ENCODE results near the gene RYR2. TPM values are rescaled to one million over a fixed set of nuclear protein-coding genes. Genes with fewer than 3 reads are reported as not detected.

RYR2 gene
- total and polyA plus RNA-seq, 4 donors = 2.6 to 128 (median 17.7) TPM

GRCh38 chr1:237553078-237553477 lies 511.1 kb downstream of the RYR2 start:
- 94 to 95% methylated on average over 1 of the region's 1 CpG for WGBS, 2 donors
- Histone ChIP-seq H3K4me1 (ENCODE audit: control insufficient read depth in 1 of 2, insufficient read depth in 2 of 2, low read length in 2 of 2) (no peaks in the 10 kb centered on the region), H3K36me3 (ENCODE audit: control insufficient read depth in 1 of 2, insufficient read depth in 2 of 2, low read length in 1 of 2) (peaks cover 4 to 10% of the 10 kb centered on the region in 2 donors), H3K9me3 (ENCODE audit: control insufficient read depth, low read length) (no peaks in the 10 kb centered on the region), H3K4me3 (ENCODE audit: low read length in 2 of 2) (no peak overlapping the region), H3K27me3 (ENCODE audit: control insufficient read depth in 1 of 2, insufficient read depth in 2 of 2, low read length in 1 of 2) (no peaks in the 10 kb centered on the region), H3K27ac (ENCODE audit: low read depth in 1 of 2, low read length in 2 of 2) (no peak overlapping the region)
- no peak for DNase-seq
- ATAC-seq (ENCODE audit: low FRiP score) = no peak
- intact Hi-C loops (cut with DNase I) = no loop called here

- 77% methylated on average over 3 of the region's 3 CpGs for WGBS, 2 donors
- Histone ChIP-seq H3K9me3 (ENCODE audit: control insufficient read depth, low read length) (no peaks in the 10 kb centered on the region), H3K4me1 (ENCODE audit: control insufficient read depth in 1 of 2, insufficient read depth in 2 of 2, low read length in 2 of 2) (peaks cover 0 to 3% of the 10 kb centered on the region in 2 donors), H3K27me3 (ENCODE audit: control insufficient read depth in 1 of 2, insufficient read depth in 2 of 2, low read length in 1 of 2) (no peaks in the 10 kb centered on the region), H3K36me3 (ENCODE audit: control insufficient read depth in 1 of 2, insufficient read depth in 2 of 2, low read length in 1 of 2) (peaks cover 1 to 2% of the 10 kb centered on the region in 2 donors), H3K4me3 (ENCODE audit: low read length in 2 of 2) (no peak overlapping the region), H3K27ac (ENCODE audit: low read depth in 1 of 2, low read length in 2 of 2) (no peak overlapping the region)
- DNase-seq (no peak), ATAC-seq (ENCODE audit: low FRiP score) (no peak)
- intact Hi-C loops (cut with DNase I) = no loop called here
These were observed 514.9 kb downstream of the RYR2 start for GRCh38 chr1:237556911-237557310.

GRCh38 chr1:237562242-237562823 lies 520.3 kb downstream of the RYR2 start:
- no peaks in the 10 kb centered on the region for H3K27me3 ChIP-seq (ENCODE audit: control insufficient read depth in 1 of 2, insufficient read depth in 2 of 2, low read length in 1 of 2)
- WGBS, 2 donors = 56 to 63% methylated on average over 4 of the region's 4 CpGs

GRCh38 chr1:237565236-237565635 lies 523.3 kb downstream of the RYR2 start:
- no peaks in the 10 kb centered on the region for H3K9me3 ChIP-seq (ENCODE audit: control insufficient read depth, low read length)
- intact Hi-C loops (cut with DNase I) = no loop called here
- DNase-seq (no peak), ATAC-seq (ENCODE audit: low FRiP score) (no peak)
- H3K36me3 ChIP-seq (ENCODE audit: control insufficient read depth in 1 of 2, insufficient read depth in 2 of 2, low read length in 1 of 2) = peaks cover 0 to 2% of the 10 kb centered on the region in 2 donors
- WGBS, 2 donors = 64 to 69% methylated on average over 7 of the region's 7 CpGs
- no peaks in the 10 kb centered on the region for H3K27me3 ChIP-seq (ENCODE audit: control insufficient read depth in 1 of 2, insufficient read depth in 2 of 2, low read length in 1 of 2)
- H3K4me1 ChIP-seq (ENCODE audit: control insufficient read depth in 1 of 2, insufficient read depth in 2 of 2, low read length in 2 of 2) = no peaks in the 10 kb centered on the region
- H3K4me3 ChIP-seq (ENCODE audit: low read length in 2 of 2) = no peak overlapping the region
- H3K27ac ChIP-seq (ENCODE audit: low read depth in 1 of 2, low read length in 2 of 2) = no peak overlapping the region

More at GRCh38 chr1:237562242-237562823, 520.3 kb downstream of the RYR2 start:
- Histone ChIP-seq H3K27ac (ENCODE audit: low read depth in 1 of 2, low read length in 2 of 2) (no peak overlapping the region), H3K4me1 (ENCODE audit: control insufficient read depth in 1 of 2, insufficient read depth in 2 of 2, low read length in 2 of 2) (peaks cover 0 to 3% of the 10 kb centered on the region in 2 donors), H3K4me3 (ENCODE audit: low read length in 2 of 2) (no peak overlapping the region), H3K9me3 (ENCODE audit: control insufficient read depth, low read length) (no peaks in the 10 kb centered on the region), H3K36me3 (ENCODE audit: control insufficient read depth in 1 of 2, insufficient read depth in 2 of 2, low read length in 1 of 2) (peaks cover 0 to 2% of the 10 kb centered on the region in 2 donors)
- ATAC-seq (ENCODE audit: low FRiP score) (no peak), DNase-seq (no peak)
- intact Hi-C loops (cut with DNase I) = no loop called here

DNA sequence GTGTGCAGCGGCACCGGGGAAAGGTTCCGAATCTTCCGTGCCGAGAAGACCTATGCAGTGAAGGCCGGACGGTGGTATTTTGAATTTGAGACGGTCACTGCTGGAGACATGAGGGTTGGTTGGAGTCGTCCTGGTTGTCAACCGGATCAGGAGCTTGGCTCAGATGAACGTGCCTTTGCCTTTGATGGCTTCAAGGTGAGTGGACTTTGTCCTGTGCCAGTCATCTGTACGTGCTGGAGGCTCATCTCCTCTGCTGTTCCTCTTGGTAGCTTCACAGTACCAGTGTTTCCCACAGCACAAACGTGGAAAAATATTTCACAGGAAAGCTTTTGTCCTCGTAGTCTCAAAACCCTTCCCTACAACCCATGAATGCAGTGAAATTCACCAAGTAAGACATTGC lies 524.6 kb downstream of the RYR2 start:
- Histone ChIP-seq H3K27ac (ENCODE audit: low read depth in 1 of 2, low read length in 2 of 2) (no peak overlapping the region), H3K9me3 (ENCODE audit: control insufficient read depth, low read length) (no peaks in the 10 kb centered on the region), H3K36me3 (ENCODE audit: control insufficient read depth in 1 of 2, insufficient read depth in 2 of 2, low read length in 1 of 2) (peaks cover 0 to 2% of the 10 kb centered on the region in 2 donors), H3K4me3 (ENCODE audit: low read length in 2 of 2) (no peak overlapping the region), H3K27me3 (ENCODE audit: control insufficient read depth in 1 of 2, insufficient read depth in 2 of 2, low read length in 1 of 2) (no peaks in the 10 kb centered on the region), H3K4me1 (ENCODE audit: control insufficient read depth in 1 of 2, insufficient read depth in 2 of 2, low read length in 2 of 2) (no peaks in the 10 kb centered on the region)
- intact Hi-C loops (cut with DNase I) = no loop called here
- DNase-seq (no peak), ATAC-seq (ENCODE audit: low FRiP score) (no peak)
- WGBS, 2 donors = 90 to 92% methylated on average over 14 of the region's 14 CpGs

- WGBS, 2 donors = 74% methylated on average over 9 of the region's 9 CpGs
- Histone ChIP-seq H3K4me1 (ENCODE audit: control insufficient read depth in 1 of 2, insufficient read depth in 2 of 2, low read length in 2 of 2) (no peaks in the 10 kb centered on the region), H3K9me3 (ENCODE audit: control insufficient read depth, low read length) (no peaks in the 10 kb centered on the region), H3K36me3 (ENCODE audit: control insufficient read depth in 1 of 2, insufficient read depth in 2 of 2, low read length in 1 of 2) (peaks cover 0 to 2% of the 10 kb centered on the region in 2 donors), H3K27ac (ENCODE audit: low read depth in 1 of 2, low read length in 2 of 2) (no peak overlapping the region), H3K4me3 (ENCODE audit: low read length in 2 of 2) (no peak overlapping the region), H3K27me3 (ENCODE audit: control insufficient read depth in 1 of 2, insufficient read depth in 2 of 2, low read length in 1 of 2) (no peaks in the 10 kb centered on the region)
- intact Hi-C loops (cut with DNase I) = no loop called here
- DNase-seq (no peak), ATAC-seq (ENCODE audit: low FRiP score) (no peak)
These were observed 527.0 kb downstream of the RYR2 start for GRCh38 chr1:237568955-237569354.

GRCh38 chr1:237570530-237570929 lies 528.5 kb downstream of the RYR2 start:
- H3K27ac ChIP-seq (ENCODE audit: low read depth in 1 of 2, low read length in 2 of 2) = no peak overlapping the region
- H3K36me3 ChIP-seq (ENCODE audit: control insufficient read depth in 1 of 2, insufficient read depth in 2 of 2, low read length in 1 of 2) = peaks cover under 1 to 6% of the 10 kb centered on the region in 2 donors
- no peak for ATAC-seq (ENCODE audit: low FRiP score)
- no peak for DNase-seq
- WGBS, 2 donors = 94 to 97% methylated on average over 5 of the region's 5 CpGs
- no peaks in the 10 kb centered on the region for H3K27me3 ChIP-seq (ENCODE audit: control insufficient read depth in 1 of 2, insufficient read depth in 2 of 2, low read length in 1 of 2)
- intact Hi-C loops (cut with DNase I) = no loop called here
- no peaks in the 10 kb centered on the region for H3K4me1 ChIP-seq (ENCODE audit: control insufficient read depth in 1 of 2, insufficient read depth in 2 of 2, low read length in 2 of 2)
- no peak overlapping the region for H3K4me3 ChIP-seq (ENCODE audit: low read length in 2 of 2)
- peaks cover 2% of the 10 kb centered on the region for H3K9me3 ChIP-seq (ENCODE audit: control insufficient read depth, low read length)

GRCh38 chr1:237574536-237574935 lies 532.6 kb downstream of the RYR2 start:
- Histone ChIP-seq H3K9me3 (ENCODE audit: control insufficient read depth, low read length) (peaks cover 2% of the 10 kb centered on the region), H3K36me3 (ENCODE audit: control insufficient read depth in 1 of 2, insufficient read depth in 2 of 2, low read length in 1 of 2) (peaks cover 0 to 6% of the 10 kb centered on the region in 2 donors), H3K27me3 (ENCODE audit: control insufficient read depth in 1 of 2, insufficient read depth in 2 of 2, low read length in 1 of 2) (no peaks in the 10 kb centered on the region), H3K4me3 (ENCODE audit: low read length in 2 of 2) (no peak overlapping the region), H3K4me1 (ENCODE audit: control insufficient read depth in 1 of 2, insufficient read depth in 2 of 2, low read length in 2 of 2) (no peaks in the 10 kb centered on the region), H3K27ac (ENCODE audit: low read depth in 1 of 2, low read length in 2 of 2) (no peak overlapping the region)
- ATAC-seq (ENCODE audit: low FRiP score) (no peak), DNase-seq (no peak)
- intact Hi-C loops (cut with DNase I) = no loop called here
- WGBS, 2 donors = 58 to 81% methylated on average over 2 of the region's 2 CpGs

DNA sequence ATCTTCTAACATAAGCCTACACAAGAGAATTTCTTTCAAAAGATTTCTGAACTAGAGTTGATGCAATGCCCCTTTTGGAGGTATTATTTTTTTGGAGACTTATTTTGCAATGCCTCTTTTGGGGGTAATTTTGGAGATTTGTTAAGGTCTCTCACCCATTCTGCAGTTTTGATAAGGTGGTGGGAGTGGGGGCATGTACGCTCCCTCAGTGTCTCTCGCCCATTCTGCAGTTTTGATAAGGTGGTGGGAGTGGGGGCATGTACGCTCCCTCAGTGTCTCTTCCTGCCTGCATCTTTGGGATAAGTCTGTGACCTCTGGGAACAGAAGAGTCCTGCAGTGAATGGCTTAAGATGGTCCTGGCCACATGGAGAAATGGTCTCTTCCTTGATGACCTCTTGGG lies 536.6 kb downstream of the RYR2 start:
- no peak overlapping the region for H3K27ac ChIP-seq (ENCODE audit: low read depth in 1 of 2, low read length in 2 of 2)
- H3K9me3 ChIP-seq (ENCODE audit: control insufficient read depth, low read length) = peaks cover 2% of the 10 kb centered on the region
- no peak overlapping the region for H3K4me3 ChIP-seq (ENCODE audit: low read length in 2 of 2)
- H3K4me1 ChIP-seq (ENCODE audit: control insufficient read depth in 1 of 2, insufficient read depth in 2 of 2, low read length in 2 of 2) = no peaks in the 10 kb centered on the region
- DNase-seq = no peak
- ATAC-seq (ENCODE audit: low FRiP score) = no peak
- intact Hi-C loops (cut with DNase I) = no loop called here
- H3K36me3 ChIP-seq (ENCODE audit: control insufficient read depth in 1 of 2, insufficient read depth in 2 of 2, low read length in 1 of 2) = peaks cover 0 to 6% of the 10 kb centered on the region in 2 donors
- no peaks in the 10 kb centered on the region for H3K27me3 ChIP-seq (ENCODE audit: control insufficient read depth in 1 of 2, insufficient read depth in 2 of 2, low read length in 1 of 2)
- WGBS, 2 donors = 95 to 98% methylated on average over 3 of the region's 3 CpGs
